CD4-positive, alpha-beta T cell treated with Interleukin-1 beta for 1 hour (primary cell): ENCODE data around the gene EFHD2.
"Not testable (repeated sequence)": the region's sequence is repeated elsewhere in the genome, so short reads cannot be mapped to it uniquely, and the experiment has no call there.

Experiments used
- DNase-seq, 2 donors: peaks; one replicate each; pipeline ENCODE4 v3.0.0-alpha.2; 2020 to 2022

EFHD2 gene

DNA sequence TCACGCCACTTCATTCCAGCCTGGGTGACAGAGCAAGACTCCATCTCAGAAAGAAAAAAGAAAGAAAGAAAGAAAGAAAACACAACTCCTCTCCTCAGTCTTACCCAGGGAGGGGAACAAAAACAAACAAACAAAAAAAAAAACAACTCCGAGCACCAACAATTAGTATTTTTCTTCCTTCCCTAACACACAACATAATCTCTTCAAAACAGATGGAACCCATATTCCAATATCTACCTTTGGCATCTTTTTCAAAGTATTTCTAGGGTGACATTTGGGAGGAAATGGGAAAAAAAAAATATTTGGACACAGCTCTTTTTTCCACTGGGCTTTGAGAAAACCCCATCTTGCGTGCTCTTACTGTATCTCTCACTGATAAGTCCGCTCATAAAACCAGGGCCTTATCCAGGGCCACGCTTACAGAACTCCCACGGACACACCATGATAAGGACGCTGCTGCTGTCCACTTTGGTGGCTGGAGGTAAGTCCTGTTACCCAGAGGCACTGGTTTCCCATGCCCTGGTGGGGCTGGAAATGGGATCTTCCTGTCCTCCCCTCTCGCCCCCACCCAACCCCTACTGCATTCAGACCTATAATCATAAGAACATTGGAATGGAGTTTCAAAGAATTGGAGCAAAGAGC is 46.7 kb downstream of the EFHD2 start, which contains the start of gene CELA2A:
Gene CELA2A (plus strand): TSS at position 420 of the 642 bp plus-strand sequence. CDS start 22 bp downstream, at position 442.
- DNase-seq, result no peak

- no peak for DNase-seq
Observed at GRCh38 chr1:15457585-15457984, 47.9 kb downstream of the EFHD2 start.

DNA sequence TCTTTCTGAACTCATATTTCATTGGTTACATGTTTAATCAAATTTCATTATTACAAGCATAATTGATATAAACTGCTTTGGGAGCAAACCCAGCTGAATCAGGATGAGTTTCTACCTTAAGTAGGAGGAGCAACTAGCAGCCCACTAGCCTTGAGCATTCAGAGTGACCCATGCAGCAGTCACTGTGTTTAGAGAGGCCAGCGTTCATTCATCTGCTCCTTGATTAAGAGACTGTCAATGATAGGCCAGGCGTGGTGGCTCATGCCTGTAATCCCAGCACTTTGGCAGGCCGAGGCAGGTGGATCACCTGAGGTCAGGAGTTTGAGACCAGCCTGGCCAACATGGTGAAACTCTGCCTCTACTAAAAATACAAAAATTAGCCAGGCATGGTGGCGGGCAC is 48.7 kb downstream of the EFHD2 start:
- not testable (repeated sequence) for DNase-seq

DNA sequence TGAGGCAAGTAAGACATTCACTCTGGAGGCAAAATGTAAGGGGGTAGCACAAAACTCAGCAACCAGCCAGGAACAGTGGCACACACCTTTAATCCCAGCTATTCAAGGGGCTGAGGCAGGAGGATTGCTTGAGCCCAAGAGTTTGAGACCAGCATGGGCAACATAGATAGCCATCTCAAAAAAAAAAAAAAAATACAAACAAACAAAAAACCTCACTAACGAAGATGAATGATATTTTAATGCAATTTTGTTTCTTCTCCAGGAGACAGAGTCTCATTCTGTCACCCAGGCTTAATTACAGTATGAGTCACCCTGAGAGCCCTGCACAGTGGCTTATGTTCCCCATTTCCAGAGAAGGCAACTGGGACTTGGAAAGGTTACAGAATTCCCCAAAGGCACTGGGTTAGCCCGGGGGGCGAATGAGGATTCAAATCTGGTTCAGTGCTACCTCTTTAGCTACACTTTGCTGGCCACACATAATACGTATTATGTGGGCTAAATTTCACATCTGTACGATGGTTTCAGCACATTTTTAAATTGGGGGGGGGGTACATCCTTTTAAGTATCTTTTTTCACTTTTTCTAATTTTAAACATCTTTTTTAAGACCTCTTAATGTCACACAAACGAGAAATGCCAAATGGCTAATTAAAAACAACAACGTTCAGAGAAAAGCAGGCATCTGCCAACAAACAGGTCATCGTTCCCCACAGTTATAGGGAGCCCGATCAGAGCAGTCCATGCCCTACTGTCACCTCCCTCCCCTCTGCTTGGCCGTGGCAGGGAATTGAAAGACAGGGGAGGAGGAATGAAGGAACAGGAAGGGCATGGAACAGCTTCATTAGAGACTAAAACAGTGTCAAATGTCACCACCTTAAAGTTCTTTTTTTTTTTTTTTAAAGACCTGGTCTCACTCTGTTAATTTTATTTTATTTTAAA is 50.4 kb downstream of the EFHD2 start:
- DNase-seq, result no peak

DNA sequence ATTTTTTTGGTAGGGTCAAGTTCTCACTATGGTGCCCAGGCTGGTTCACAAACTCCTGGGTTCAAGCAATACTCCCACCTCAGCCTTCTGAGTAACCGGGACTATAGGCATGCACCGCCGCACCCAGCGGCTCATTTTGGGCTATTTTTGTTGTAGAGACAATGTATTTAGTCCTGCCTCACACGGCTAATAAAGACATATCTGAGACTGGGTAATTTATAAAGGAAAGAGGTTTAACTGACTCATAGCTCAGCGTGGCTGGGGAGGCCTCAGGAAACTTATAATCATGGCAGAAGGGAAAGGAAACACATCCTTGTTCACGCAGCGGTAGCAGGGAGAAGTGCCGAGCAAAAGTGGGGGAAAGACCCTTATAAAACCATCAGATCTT is 51.0 kb downstream of the EFHD2 start:
- no peak for DNase-seq

GRCh38 chr1:15463064-15463800 is 53.5 kb downstream of the EFHD2 start:
- not testable (repeated sequence) for DNase-seq

- DNase-seq, result not testable (repeated sequence)
Observed at GRCh38 chr1:15463926-15464322, 54.2 kb downstream of the EFHD2 start.

DNA sequence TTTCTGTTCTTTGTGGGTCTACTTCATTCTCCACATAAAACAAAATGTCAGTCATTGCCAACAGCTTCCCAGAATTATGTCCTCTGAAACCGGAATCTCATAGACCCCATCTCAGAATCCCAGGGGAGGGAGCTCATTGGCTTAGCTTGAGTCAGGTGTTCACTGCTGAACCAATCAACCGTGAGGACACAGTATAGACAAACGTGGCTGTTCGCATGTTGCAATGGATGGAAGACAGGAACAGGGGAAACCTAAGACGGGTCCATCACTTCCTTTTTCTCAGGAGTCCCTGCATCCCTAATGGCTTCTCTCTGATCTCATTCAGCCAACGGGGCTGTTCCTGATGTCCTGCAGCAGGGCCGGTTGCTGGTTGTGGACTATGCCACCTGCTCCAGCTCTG is 56.0 kb downstream of the EFHD2 start:
- DNase-seq, result no peak

- not testable (repeated sequence) for DNase-seq
Observed at GRCh38 chr1:15466955-15467625, 57.4 kb downstream of the EFHD2 start.

- no peak for DNase-seq
Observed at GRCh38 chr1:15468145-15468544, 58.5 kb downstream of the EFHD2 start.

- DNase-seq, result no peak
Observed at GRCh38 chr1:15469361-15469760, 59.7 kb downstream of the EFHD2 start.

DNA sequence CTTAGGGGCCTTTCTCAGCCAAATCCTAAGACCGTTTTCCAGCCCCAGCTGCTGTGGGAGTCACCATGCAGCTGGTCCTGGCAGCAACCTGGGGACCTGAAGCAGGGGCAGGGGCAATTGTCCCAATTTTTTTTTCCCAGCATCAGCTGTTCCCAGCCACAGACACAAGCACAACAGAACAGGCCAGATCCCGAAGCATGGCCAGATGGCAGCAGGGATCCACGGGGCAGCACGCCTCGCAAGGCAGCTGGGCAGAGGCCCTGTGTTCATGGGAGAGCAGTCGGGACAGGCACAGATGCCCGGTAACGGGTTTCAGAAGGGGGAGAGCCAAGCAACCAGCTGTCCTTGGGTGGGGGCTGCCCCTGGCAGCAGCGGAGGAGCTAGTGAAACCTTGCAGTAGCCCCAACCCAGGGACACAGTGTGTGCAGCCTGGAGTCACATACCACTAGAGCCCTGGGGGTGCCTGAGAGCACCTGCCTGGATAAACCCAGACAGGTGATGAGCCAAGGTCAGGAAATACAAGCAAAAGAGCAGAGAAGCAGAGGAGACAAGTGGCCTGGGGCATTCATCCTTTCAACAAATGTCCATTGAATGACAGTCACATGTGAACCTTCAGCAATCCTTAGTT is 60.2 kb downstream of the EFHD2 start:
- DNase-seq, result not testable (repeated sequence)

- DNase-seq, result not testable (repeated sequence)
Observed at GRCh38 chr1:15471067-15471466, 61.4 kb downstream of the EFHD2 start.

GRCh38 chr1:15471723-15472122 is 62.0 kb downstream of the EFHD2 start:
- not testable (repeated sequence) for DNase-seq

DNA sequence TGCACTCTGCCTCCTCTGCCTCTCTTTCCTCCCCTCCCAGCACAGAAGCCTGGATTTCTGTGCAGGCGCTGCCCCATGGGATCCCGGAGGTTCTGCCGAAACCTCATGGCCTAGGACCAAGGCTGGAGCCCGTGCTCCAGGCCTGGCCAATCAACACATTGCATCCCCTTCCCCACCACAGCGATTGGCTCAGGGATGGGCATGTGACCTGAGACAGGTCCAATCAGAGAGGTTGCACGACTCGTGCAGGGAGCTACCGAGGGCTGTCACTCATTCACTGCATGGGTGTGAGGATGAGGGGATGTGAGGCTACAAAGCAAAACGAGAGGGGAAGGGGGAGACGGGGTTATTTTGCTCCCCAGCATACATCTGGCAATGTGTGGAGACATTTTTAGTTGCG is 62.9 kb downstream of the EFHD2 start:
- no peak for DNase-seq

GRCh38 chr1:15475752-15476314 is 66.1 kb downstream of the EFHD2 start, which contains the start of gene CELA2B:
Gene CELA2B (plus strand): TSS chr1:15476104. CDS start chr1:15476126, 22 bp downstream.
- DNase-seq, result no peak

GRCh38 chr1:15476927-15477326 is 67.2 kb downstream of the EFHD2 start:
- DNase-seq, result no peak

GRCh38 chr1:15477646-15478212 is 68.0 kb downstream of the EFHD2 start:
- no peak for DNase-seq
